ENCODE results near the gene PDE4D.

The PDE4D gene

DNA sequence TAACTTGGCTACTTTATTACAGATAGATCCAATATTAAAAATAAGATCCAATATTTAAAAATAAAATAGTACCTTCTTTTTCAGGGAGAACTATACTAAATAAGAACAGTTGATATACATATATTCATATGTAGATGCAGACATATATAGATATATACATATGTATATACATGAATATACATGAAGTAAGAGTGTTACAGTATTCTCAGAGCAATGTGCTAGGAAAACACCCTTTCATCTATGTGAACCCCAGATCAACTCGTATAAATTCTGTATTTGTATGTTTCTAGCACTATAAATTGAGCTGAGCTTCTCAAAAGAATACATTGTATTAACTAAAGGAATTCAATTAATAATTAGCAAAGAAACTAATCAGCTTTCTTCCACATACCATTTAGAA is 287.6 kb downstream of the PDE4D start:
- TF ChIP-seq, protein P1, sequence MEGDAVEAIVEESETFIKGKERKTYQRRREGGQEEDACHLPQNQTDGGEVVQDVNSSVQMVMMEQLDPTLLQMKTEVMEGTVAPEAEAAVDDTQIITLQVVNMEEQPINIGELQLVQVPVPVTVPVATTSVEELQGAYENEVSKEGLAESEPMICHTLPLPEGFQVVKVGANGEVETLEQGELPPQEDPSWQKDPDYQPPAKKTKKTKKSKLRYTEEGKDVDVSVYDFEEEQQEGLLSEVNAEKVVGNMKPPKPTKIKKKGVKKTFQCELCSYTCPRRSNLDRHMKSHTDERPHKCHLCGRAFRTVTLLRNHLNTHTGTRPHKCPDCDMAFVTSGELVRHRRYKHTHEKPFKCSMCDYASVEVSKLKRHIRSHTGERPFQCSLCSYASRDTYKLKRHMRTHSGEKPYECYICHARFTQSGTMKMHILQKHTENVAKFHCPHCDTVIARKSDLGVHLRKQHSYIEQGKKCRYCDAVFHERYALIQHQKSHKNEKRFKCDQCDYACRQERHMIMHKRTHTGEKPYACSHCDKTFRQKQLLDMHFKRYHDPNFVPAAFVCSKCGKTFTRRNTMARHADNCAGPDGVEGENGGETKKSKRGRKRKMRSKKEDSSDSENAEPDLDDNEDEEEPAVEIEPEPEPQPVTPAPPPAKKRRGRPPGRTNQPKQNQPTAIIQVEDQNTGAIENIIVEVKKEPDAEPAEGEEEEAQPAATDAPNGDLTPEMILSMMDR (IDR thresholded peaks at IDR 0.05; ENCODE audit: low read depth, low read length) = no peak
- no peak overlapping the region for H3K4me3 ChIP-seq (ENCODE audit: low read depth, low read length)
- no peaks in the 10 kb centered on the region for H3K36me3 ChIP-seq
- H3K27me3 ChIP-seq (ENCODE audit: insufficient read depth, low read depth, severe bottlenecking) = no peaks in the 10 kb centered on the region
- DNase-seq = no peak
- no peak overlapping the region for H3K27ac ChIP-seq
- H3K9me3 ChIP-seq (ENCODE audit: severe bottlenecking) = no peaks in the 10 kb centered on the region

DNA sequence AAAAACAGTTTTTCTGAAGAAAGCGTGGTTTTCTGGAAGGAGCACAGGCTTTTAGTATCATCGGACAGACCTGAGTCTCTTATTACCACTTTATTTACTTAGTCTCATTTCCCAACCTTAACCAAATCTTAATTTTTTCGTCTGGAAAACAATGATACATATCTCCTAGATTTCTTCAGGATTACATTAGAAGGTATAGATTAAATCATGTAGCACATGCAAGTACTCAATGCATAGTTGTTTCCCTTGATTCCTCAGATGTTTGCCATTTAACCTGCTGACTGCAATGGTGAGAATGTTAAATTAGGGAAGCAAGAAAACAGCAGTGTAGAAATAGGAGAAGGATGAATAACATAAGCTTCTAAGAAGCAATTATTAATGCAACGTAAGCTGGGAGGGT is 289.4 kb downstream of the PDE4D start:
- TF ChIP-seq, protein P1 (IDR thresholded peaks at IDR 0.05; ENCODE audit: low read depth, low read length) = no peak
- Histone ChIP-seq H3K27me3 (ENCODE audit: insufficient read depth, low read depth, severe bottlenecking) (no peaks in the 10 kb centered on the region), H3K9me3 (ENCODE audit: severe bottlenecking) (no peaks in the 10 kb centered on the region), H3K36me3 (no peaks in the 10 kb centered on the region), H3K27ac (no peak overlapping the region), H3K4me3 (ENCODE audit: low read depth, low read length) (no peak overlapping the region)
- DNase-seq = no peak

DNA sequence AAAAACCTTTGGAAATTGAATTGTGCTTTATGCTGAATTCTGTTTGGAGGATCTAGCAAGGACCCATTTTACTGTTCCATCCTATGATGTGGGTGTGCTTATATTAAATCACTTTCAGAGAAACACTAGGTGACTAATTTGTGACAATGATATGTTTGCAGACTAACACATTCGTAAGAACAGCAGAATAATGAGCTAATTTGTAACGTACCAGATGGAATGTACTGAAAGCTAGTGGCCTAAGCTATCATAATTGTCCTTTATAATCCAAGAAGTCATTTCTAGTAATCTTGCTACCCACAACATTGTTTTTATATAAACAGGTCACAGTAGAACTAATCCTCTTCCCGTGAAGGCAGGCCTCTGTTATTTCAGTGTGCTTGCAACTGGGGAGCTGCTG is 292.5 kb downstream of the PDE4D start:
- Histone ChIP-seq H3K36me3 (no peaks in the 10 kb centered on the region), H3K27me3 (ENCODE audit: insufficient read depth, low read depth, severe bottlenecking) (no peaks in the 10 kb centered on the region), H3K9me3 (ENCODE audit: severe bottlenecking) (no peaks in the 10 kb centered on the region), H3K4me3 (ENCODE audit: low read depth, low read length) (no peak overlapping the region), H3K27ac (no peak overlapping the region)
- DNase-seq = no peak
- TF ChIP-seq, protein P1 (IDR thresholded peaks at IDR 0.05; ENCODE audit: low read depth, low read length) = no peak

DNA sequence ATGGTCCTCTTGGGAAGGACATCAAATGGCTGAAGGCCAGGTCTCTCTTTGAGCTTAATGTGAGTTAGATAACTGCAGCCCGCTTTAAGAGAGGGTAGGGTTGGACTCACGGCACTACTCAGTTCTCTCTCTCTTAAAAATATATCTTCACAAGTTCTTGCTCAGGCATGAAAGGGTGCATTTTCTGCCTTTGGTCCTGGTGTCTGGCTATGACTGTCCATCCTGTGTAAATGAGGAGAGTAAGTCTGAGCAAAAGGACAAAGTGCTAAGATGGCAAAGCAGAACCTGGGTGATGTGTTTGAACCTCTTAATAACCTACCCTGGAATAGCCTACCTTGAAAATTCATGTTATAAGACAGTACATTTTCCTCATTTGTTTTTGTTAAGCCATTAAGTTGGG is 293.4 kb downstream of the PDE4D start:
- TF ChIP-seq, protein P1 (IDR thresholded peaks at IDR 0.05; ENCODE audit: low read depth, low read length) = no peak
- DNase-seq = no peak
- Histone ChIP-seq H3K9me3 (ENCODE audit: severe bottlenecking) (no peaks in the 10 kb centered on the region), H3K27ac (no peak overlapping the region), H3K27me3 (ENCODE audit: insufficient read depth, low read depth, severe bottlenecking) (no peaks in the 10 kb centered on the region), H3K36me3 (no peaks in the 10 kb centered on the region), H3K4me3 (ENCODE audit: low read depth, low read length) (no peak overlapping the region)

DNA sequence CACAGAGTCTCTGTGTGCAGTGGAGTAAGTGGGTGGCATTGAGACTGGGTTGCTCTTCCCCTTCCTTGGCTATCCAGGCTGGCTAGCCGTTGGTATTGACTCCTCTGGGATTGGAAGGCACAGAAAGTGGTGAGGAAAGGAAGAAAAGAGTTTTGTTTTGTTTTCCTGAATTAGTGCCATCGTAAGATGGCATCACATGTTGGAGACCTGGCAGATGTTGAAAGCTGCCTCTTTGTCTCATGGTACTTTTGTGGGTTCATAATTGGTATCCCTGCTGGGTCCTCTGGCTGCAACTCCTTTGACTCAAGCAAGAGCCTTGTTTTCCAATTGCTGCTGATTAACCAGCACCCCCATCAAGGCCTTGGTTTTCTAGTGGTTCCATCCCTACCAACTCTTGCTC is 293.8 kb downstream of the PDE4D start:
- DNase-seq = no peak
- H3K36me3 ChIP-seq = no peaks in the 10 kb centered on the region
- H3K27me3 ChIP-seq (ENCODE audit: insufficient read depth, low read depth, severe bottlenecking) = no peaks in the 10 kb centered on the region
- H3K9me3 ChIP-seq (ENCODE audit: severe bottlenecking) = no peaks in the 10 kb centered on the region
- no peak overlapping the region for H3K27ac ChIP-seq
- TF ChIP-seq, protein P1 (IDR thresholded peaks at IDR 0.05; ENCODE audit: low read depth, low read length) = no peak
- H3K4me3 ChIP-seq (ENCODE audit: low read depth, low read length) = no peak overlapping the region

DNA sequence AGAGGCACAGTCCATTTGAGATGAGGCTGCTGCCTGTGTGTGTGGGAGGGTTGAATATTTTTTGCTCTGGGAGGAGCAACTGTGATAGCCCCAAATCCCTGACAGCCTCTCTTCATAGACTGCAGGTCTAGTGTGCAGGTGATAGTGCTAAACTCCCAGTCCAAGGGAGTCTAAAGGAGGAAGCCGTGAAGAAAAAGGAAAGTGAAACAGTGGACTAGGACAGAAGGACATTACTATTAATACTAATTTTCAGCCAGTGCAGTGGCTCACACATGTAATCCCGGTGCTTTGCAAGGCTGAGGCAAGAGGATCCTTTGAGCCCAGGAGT is 295.0 kb downstream of the PDE4D start:
- Histone ChIP-seq H3K9me3 (ENCODE audit: severe bottlenecking) (no peaks in the 10 kb centered on the region), H3K27ac (no peak overlapping the region), H3K36me3 (no peaks in the 10 kb centered on the region), H3K27me3 (ENCODE audit: insufficient read depth, low read depth, severe bottlenecking) (no peaks in the 10 kb centered on the region), H3K4me3 (ENCODE audit: low read depth, low read length) (no peak overlapping the region)
- TF ChIP-seq, protein P1 (IDR thresholded peaks at IDR 0.05; ENCODE audit: low read depth, low read length) = no peak
- no peak for DNase-seq
